HG03108 (cell line): ENCODE results near the gene FAM110D.

ENCODE experiments used
- ATAC-seq: cut with Tn5 transposase; IDR thresholded peaks from one replicate; pipeline ENCODE4 v1.9.1; 2021; ENCODE audit warnings: moderate library complexity; ENCODE audit not compliant: unreplicated experiment

Gene FAM110D

GRCh38 chr1:26184086-26184485 lies 25.2 kb downstream of the FAM110D start:
- ATAC-seq, result no peak

- no peak for ATAC-seq
These were observed 26.0 kb downstream of the FAM110D start for GRCh38 chr1:26184883-26185282.

- ATAC-seq, result no peak
These were observed 29.0 kb downstream of the FAM110D start for GRCh38 chr1:26187882-26188281.

- no peak for ATAC-seq
These were observed 29.6 kb downstream of the FAM110D start for GRCh38 chr1:26188477-26188876.

GRCh38 chr1:26189331-26189730 lies 30.5 kb downstream of the FAM110D start:
- ATAC-seq, result no peak

- ATAC-seq, result no peak
These were observed 30.9 kb downstream of the FAM110D start for GRCh38 chr1:26189751-26190275.

GRCh38 chr1:26190373-26190987 lies 31.6 kb downstream of the FAM110D start, which contains the start of gene CATSPER4:
CATSPER4 (plus strand) TSS chr1:26190602; CDS start chr1:26190628, 26 bp downstream.
- no peak for ATAC-seq

GRCh38 chr1:26191739-26192138 lies 32.9 kb downstream of the FAM110D start:
- no peak for ATAC-seq

- ATAC-seq, result no peak
These were observed 36.9 kb downstream of the FAM110D start for GRCh38 chr1:26195805-26196204.

GRCh38 chr1:26197301-26197700 lies 38.4 kb downstream of the FAM110D start:
- ATAC-seq, result no peak

GRCh38 chr1:26197813-26198212 lies 38.9 kb downstream of the FAM110D start:
- ATAC-seq, result no peak

- no peak for ATAC-seq
These were observed 41.5 kb downstream of the FAM110D start for GRCh38 chr1:26200413-26200812.

GRCh38 chr1:26203642-26204318 lies 44.9 kb downstream of the FAM110D start:
- no peak for ATAC-seq

- ATAC-seq, result no peak
These were observed 51.4 kb downstream of the FAM110D start for GRCh38 chr1:26210147-26210870.

GRCh38 chr1:26212726-26213125 lies 53.8 kb downstream of the FAM110D start:
- no peak for ATAC-seq

GRCh38 chr1:26213335-26213905 lies 54.5 kb downstream of the FAM110D start:
- no peak for ATAC-seq
